ENCODE data around the gene NRARP.
"Not testable (repeated sequence)": the region's sequence is repeated elsewhere in the genome, so short reads cannot be mapped to it uniquely, and the experiment has no call there.

The NRARP gene

DNA sequence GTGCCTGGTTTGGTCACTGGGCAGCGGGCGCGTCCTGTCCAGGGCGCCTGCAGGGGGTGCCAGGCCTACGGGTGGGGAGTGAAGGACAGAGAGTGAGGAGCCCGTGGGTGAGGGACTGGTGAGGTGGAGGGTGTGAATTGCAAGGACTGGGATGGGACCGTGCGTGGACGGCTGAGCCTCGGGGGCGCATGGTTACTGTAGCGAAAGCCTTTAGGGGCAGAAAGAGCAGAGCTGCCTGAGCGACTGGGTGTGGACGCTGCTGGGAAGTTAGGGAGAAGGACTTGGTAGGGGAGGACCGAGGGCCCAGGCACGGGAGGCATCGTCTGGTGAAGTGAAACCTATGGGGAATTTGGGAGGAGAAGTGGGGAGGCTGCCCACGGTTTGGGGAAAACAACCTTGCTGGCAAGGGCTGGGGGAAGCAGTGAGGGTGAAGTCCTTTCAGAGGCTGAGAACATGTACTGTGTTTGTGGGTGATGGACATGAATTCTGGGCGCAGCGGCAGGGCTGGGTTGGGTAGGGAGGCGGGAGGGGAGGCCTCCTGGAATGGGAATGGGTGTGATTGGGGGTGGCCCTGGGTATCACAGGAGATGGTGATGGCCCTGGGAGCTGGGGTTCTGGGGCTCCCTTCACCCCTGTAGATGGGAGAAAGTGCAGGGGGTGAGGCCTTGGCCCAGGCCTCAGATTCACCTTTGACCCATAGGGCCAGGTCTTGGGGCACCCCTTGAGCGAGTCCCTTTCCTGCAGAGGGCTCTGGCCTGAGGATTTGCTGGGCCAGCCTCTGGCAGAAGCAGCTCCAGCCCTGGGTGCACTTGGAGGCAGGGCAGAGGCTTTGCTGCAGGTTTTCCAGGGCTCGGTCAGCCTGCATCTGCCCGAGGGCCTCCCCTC, 26.2 kb downstream of the NRARP start:
- DNase-seq: no peak

- DNase-seq: no peak
These were observed 26.9 kb downstream of the NRARP start for GRCh38 chr9:137275203-137275587.

DNA sequence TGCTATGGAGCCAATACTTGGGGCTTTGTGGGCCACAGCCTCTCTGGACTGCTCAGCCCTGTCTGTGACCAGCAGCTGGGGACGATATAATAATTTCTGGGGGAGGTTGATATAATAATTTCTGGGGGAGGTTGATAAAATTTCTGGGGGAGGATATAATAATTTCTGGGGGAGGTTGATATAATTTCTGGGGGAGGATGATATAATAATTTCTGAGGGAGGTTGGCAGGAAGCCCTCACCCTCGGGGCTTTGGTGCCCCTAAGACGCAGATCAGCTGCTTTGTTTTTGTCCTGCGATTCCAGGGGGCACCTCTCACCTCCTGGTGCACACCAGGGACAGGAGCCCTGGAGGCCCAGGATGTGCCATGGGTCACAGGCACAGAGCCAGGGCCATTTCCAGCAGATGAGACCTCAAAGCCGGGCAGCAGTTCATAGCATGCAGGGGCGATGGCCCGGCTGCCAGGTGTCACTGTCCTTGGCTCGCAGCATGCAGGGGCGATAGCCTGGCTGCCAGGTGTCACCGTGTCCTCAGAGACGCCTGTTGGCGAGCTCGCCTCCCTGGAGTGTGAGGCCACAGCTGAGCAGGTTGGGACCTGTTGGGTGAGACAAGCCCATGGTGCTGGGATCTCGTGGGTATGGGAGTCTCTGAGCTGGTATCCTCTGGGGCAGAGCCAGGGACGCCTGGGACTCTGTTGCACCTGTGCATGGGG, 28.3 kb downstream of the NRARP start:
- DNase-seq: no peak

GRCh38 chr9:137273095-137273490, 29.0 kb downstream of the NRARP start:
- DNase-seq: no peak

DNA sequence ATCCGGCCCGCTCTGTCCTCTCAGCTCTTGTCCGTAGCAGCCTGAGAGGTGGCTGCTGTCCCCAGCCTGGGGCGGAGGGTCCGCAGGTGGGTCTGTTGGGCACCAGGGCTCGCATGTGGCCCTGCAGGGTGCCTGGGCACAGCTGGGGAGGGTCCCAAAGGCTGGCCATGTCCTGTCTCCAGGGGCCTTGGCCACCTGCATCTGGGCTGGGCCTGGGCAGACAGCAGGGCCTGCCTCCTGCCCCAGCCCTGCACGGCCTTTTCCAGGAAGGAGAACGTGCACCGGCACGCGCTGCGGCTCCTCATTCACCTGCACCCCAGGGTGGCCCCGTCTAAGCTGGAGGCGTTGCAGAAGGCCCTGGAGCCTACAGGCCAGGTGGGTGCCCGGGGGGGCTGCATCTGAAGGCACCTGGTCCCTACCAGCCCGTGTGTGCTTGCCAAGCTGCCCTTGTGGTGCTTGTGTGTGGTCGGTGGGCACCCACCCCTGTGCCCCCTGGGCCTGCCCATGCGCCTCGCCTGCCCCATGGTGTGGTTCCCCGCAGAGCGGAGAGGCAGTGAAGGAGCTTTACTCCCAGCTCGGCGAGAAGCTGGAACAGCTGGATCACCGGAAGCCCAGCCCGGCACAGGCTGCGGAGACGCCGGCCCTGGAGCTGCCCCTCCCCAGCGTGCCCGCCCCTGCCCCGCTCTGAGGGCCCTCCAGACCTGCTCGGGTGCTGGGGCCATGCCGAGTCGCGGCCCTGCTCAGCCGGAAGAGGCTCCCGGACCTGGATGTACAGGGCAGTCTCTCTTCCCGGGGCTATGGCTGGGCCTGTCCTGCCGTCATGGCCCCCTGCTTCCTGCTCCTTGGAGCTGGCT, 29.6 kb downstream of the NRARP start:
- DNase-seq: no peak

DNA sequence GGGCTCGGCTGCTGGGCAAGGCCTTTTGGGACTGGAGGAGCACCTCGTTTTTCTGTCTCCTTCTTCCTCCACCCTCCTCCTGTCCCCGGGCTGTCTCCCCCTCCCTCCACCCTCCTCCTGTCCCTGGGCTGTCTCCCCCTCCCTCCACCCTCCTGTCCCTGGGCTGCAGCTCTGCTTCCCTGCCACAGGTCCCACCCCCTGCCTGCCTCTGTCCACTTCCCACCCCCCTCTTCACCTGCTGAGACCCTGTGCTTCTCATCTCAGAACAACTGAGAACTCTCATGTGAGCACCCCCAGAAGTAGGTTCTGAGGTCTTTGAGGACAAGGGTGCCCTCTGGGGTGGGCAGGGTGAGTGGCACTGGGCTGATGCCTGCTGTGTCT, 30.4 kb downstream of the NRARP start:
- DNase-seq: no peak

- DNase-seq: peak; percentile 59
These were observed 31.0 kb downstream of the NRARP start for GRCh38 chr9:137270929-137271695.

DNA sequence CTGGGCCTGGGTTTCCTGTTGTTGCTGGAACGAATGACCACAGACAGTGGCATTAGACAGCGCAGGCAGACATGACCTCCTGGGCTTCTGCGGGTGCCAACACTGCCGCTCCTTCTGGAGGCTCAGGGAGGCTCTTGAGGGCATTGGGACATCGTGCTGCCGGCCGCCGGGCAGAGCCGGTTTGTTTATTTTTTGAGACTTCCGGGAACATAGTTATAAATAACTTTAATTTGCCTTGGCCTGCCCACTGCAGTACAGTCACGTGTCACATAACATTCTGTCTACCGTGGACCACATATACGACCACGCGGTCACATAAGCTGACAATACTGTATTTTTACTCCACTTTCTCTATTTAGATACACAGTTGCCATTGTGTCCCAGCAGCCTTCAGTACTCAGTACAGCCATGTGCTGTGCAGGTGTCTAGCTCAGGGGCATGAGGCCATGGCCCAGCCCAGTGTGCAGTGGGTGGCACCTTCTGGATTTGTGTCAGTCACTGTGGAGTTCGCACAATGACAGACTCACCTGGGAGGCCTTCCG, 32.8 kb downstream of the NRARP start:
- no peak for DNase-seq

DNA sequence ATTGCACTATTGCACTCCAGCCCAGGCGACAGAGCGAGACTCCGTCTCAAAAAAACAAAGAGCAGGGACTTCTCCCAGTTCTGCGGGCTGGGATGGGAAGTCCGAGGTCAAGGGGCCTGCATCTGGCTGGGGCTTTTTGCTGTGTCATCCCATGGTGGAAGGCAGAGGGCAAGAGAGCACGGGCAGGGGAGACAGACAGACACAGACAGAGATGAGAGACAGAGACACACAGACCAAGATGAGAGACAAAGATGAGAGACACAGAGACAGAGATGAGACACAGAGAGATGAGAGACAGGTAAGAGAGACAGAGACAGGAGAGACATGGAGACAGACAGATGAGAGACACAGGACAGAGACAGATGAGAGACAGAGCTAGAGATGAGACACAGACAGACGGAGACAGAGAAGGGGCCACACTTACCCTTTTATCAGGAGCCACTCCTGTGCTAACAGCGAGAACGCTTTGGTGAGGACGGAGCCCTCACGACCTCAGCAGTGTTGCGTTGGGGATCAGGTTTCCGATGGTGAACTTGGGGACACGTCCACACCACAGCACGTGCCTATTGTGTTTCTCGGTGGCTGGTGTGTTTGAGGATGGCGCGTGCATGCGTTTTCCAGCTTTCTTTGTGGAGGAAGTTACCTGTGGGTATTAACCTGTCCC, 33.4 kb downstream of the NRARP start:
- no peak for DNase-seq

DNA sequence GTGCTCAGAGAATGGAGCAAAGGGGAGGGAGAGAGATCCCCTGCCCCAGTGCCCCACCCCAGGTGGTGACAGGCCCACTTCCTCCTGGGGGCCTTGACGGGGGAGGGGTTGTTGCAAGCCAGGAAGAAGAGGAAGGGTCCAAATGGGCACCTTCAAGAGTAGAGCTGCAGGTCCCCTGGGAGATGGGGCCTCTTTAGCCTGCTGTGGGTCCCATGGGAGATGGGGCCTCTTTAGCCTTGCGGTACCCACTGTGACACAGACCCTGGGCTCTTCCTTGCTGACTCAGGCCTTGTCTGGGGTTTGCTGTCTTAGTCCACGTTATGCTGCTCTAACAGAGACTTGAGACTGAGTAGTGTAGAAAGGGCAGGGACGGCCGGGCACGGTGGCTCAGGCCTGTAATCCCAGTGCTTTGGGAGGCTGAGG, 34.1 kb downstream of the NRARP start:
- no peak for DNase-seq

DNA sequence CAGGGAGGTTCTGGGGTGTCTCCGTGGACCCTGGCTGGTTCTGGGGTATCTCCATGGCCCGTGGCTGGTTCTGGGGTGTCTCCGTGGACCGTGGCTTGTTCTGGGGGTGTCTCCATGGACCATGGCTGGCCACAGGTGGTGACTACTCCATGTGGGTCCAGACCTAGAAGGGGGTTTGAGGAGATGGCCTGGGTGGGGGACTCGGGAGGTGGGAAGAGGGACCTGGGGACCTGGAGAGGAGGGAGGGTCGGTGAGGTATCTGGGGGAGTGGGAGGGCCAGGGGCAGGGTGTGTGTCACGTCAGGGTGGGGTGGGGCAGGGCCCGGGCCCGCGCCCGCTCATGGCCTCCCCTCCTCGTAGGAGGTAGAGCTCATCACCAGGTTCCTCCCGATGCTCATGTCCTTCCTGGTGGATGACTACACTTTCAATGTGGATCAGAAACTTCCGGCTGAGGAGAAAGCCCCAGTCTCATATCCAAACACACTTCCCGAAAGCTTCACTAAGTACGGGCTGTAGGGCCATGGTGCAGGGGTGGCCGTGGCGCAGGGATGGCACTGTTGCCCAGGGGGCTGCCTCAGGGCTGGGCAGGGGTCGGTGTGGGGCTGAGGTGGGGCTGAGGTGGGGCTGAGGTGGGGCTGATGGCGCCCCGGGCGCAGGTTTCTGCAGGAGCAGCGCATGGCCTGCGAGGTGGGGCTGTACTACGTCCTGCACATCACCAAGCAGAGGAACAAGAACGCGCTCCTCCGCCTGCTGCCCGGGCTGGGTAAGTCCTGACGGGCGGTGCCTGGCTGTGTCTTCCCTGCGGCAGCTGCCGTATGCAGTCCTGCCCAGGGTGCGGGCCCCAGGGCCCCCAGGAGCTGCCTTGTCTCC, 35.3 kb downstream of the NRARP start:
- DNase-seq: no peak

GRCh38 chr9:137266162-137266527, 35.9 kb downstream of the NRARP start:
- DNase-seq: no peak

- DNase-seq: no peak
These were observed 36.4 kb downstream of the NRARP start for GRCh38 chr9:137265496-137266161.

GRCh38 chr9:137264067-137264466, 38.0 kb downstream of the NRARP start:
- no peak for DNase-seq

GRCh38 chr9:137263506-137263905, 38.6 kb downstream of the NRARP start:
- no peak for DNase-seq

GRCh38 chr9:137262909-137263285, 39.2 kb downstream of the NRARP start:
- DNase-seq: no peak

DNA sequence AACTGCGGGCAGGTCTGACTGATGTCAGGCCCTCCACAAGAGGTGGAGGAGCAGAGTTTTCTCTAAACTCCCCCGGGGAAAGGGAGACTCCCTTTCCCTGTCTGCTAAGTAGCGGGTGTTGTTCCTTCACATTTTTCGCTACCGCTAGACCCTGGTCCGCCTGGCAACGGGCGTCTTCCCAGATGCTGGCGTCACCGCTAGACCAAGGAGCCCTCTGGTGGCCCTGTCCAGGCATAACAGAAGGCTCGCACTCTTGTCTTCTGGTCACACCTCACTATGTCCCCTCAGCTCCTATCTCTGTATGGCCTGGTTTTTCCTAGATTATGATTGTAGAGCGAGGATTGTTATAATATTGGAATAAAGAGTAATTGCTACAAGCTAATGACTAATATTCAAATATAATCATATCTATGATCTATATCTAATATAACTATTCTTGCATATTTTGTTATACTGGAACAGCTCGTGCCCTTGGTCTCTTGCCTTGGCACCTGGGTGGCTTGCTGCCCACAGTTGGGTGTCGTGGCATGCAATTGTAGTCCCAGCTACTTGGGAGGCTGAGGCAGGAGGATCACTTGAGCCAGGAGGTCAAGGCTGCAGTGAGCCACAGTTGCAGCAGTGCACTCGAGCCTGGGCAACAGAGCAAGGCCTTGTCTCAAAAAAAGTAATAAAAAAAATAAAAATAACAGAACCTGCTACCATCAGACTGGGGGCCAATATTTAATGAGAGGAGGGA, 39.7 kb downstream of the NRARP start:
- not testable (repeated sequence) for DNase-seq

DNA sequence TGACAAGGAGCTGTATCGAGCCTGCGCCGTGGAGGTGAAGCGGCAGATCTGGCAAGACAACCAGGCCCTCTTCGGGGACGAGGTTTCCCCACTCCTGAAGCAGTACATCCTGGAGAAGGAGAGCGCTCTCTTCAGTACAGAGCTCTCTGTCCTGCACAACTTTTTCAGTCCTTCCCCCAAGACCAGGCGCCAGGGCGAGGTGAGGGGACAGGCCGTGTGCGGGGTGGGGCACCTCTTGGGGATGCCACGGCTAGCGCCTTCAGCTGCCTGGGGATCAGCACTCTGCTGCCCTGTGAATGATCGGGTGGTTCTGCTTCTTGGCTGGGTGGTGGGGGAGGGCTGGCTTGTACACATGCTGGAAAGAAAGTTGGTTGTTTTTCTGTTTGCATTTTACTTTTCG, 45.2 kb downstream of the NRARP start:
- no peak for DNase-seq

- no peak for DNase-seq
These were observed 45.7 kb downstream of the NRARP start for GRCh38 chr9:137256362-137256761.

All from CD4-positive, alpha-beta T cell treated with Interleukin-17A for 4 hours (primary cell).